Astrocyte (in vitro differentiated cells and primary cell): ENCODE results near the gene EBF4. TPM values are rescaled to one million over a fixed set of nuclear protein-coding genes. Genes with fewer than 3 reads are reported as not detected.

Experiments used
- DNase-seq: peaks from one replicate; pipeline ENCODE4 v3.0.0-alpha.2; 2010; ENCODE audit warnings: low read depth
- FAIRE-seq: peaks from 2 replicates; lab custom pipeline; 2011; peaks lifted over from hg19 to GRCh38; lab: Jason Lieb, UNC
- H2AFZ ChIP-seq: 2 replicates; pipeline ENCODE4 v1.6.0; 2012; ENCODE audit warnings: low read depth, low read length, inconsistent platforms
- H3K27ac ChIP-seq: 2 replicates; pipeline ENCODE4 v1.5.1; 2011; ENCODE audit warnings: low read depth, low read length, inconsistent platforms
- H3K27me3 ChIP-seq: 2 replicates; pipeline ENCODE4 v1.6.0; 2011; ENCODE audit warnings: low read length, inconsistent platforms; ENCODE audit not compliant: insufficient read depth
- H3K36me3 ChIP-seq: 2 replicates; pipeline ENCODE4 v1.5.1; 2011; ENCODE audit warnings: low read length, inconsistent platforms; ENCODE audit not compliant: insufficient read depth
- H3K4me1 ChIP-seq: 2 replicates; pipeline ENCODE4 v1.5.1; 2011; ENCODE audit warnings: low read length, inconsistent platforms; ENCODE audit not compliant: insufficient read depth
- H3K4me2 ChIP-seq: 2 replicates; pipeline ENCODE4 v1.6.0; 2012; ENCODE audit warnings: low read length, inconsistent platforms
- H3K4me3 ChIP-seq: 2 replicates; pipeline ENCODE4 v1.5.1; 2011; ENCODE audit warnings: low read depth, mild to moderate bottlenecking, low read length, inconsistent platforms; ENCODE audit not compliant: insufficient read depth
- H3K79me2 ChIP-seq: 2 replicates; pipeline ENCODE4 v1.6.0; 2012; ENCODE audit warnings: mild to moderate bottlenecking, low read length, inconsistent platforms; ENCODE audit not compliant: insufficient read depth
- H3K9ac ChIP-seq: 2 replicates; pipeline ENCODE4 v1.6.0; 2012; ENCODE audit warnings: mild to moderate bottlenecking, low read length, inconsistent platforms
- H3K9me3 ChIP-seq: 2 replicates; pipeline ENCODE4 v1.5.1; 2012; ENCODE audit warnings: low read depth, mild to moderate bottlenecking, low read length, inconsistent platforms; ENCODE audit not compliant: insufficient read depth
- H4K20me1 ChIP-seq: 2 replicates; pipeline ENCODE4 v1.6.0; 2012; ENCODE audit warnings: low read length, inconsistent platforms; ENCODE audit not compliant: insufficient read depth
- H3K27ac Mint-ChIP-seq: one replicate; pipeline ENCODE4 v1.8.0; 2021; ENCODE audit warnings: mild to moderate bottlenecking, mixed read lengths; ENCODE audit not compliant: unreplicated experiment
- H3K27me3 Mint-ChIP-seq: one replicate; pipeline ENCODE4 v1.8.0; 2021; ENCODE audit warnings: low read depth, mixed read lengths; ENCODE audit not compliant: unreplicated experiment
- H3K36me3 Mint-ChIP-seq: one replicate; pipeline ENCODE4 v1.8.0; 2021; ENCODE audit warnings: low read depth, mixed read lengths; ENCODE audit not compliant: unreplicated experiment
- H3K4me1 Mint-ChIP-seq: one replicate; pipeline ENCODE4 v1.8.0; 2021; ENCODE audit warnings: low read depth, mixed read lengths; ENCODE audit not compliant: unreplicated experiment
- H3K4me3 Mint-ChIP-seq: one replicate; pipeline ENCODE4 v1.8.0; 2021; ENCODE audit warnings: mild to moderate bottlenecking, moderate library complexity, mixed read lengths; ENCODE audit not compliant: unreplicated experiment
- H3K9me3 Mint-ChIP-seq: one replicate; pipeline ENCODE4 v1.8.0; 2021; ENCODE audit warnings: mild to moderate bottlenecking, mixed read lengths; ENCODE audit not compliant: unreplicated experiment
- EZH2 ChIP-seq: IDR thresholded peaks from 2 replicates; pipeline ENCODE4 v1.6.1; 2012; ENCODE audit warnings: mild to moderate bottlenecking, low read length, inconsistent platforms; ENCODE audit not compliant: insufficient read depth
- total RNA-seq: library from RNA; stranded (reverse); gene quantifications from 2 replicates; pipeline ENCODE4 v1.2.1, GENCODE V29; 2021
- TF ChIP-seq, protein P1 (sequence below): IDR thresholded peaks from 2 replicates; pipeline ENCODE4 v1.5.1; 2011; ENCODE audit warnings: low read depth, mild to moderate bottlenecking, inconsistent platforms, low read length, moderate library complexity; ENCODE audit not compliant: insufficient read depth

EBF4 gene
- total RNA-seq, 1 donor from 2014 or later, result 2.3 TPM

DNA sequence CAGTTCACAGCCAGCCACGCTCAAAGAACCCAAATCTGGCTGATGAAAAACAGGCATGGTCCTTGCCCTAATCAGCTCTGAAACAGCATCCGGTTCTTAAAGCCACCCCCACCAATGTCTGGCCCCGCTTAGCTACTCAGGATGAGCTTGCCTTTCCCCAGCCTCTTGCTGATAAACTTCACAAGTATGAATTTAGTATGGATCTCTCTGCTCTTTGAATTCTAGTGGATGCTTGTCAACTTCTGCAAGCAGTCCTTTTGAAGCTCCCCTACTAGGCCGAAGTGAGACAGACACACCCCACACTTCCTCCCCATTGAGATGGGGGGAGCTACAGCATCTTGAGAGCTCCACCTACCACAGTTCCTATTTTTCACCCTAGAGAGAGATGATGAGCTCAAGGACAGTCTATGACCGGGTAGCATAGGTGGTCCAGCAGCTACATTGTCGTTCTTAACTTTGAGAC lies 36.7 kb downstream of the EBF4 start:
- H3K36me3 Mint-ChIP-seq, result no peaks in the 10 kb centered on the region
- Histone ChIP-seq H3K36me3 (no peaks in the 10 kb centered on the region), H3K9ac (no peak overlapping the region), H3K27me3 (no peaks in the 10 kb centered on the region), H3K4me1 (no peaks in the 10 kb centered on the region), H3K27ac (no peak overlapping the region), H3K4me2 (no peak overlapping the region), H3K9me3 (peaks cover 2% of the 10 kb centered on the region), H3K79me2 (no peaks in the 10 kb centered on the region), H2AFZ (no peak overlapping the region), H3K4me3 (no peak overlapping the region), H4K20me1 (no peaks in the 10 kb centered on the region)
- H3K9me3 Mint-ChIP-seq, result peaks cover 9% of the 10 kb centered on the region
- DNase-seq (no peak), FAIRE-seq (no peak)
- TF ChIP-seq, protein P1, sequence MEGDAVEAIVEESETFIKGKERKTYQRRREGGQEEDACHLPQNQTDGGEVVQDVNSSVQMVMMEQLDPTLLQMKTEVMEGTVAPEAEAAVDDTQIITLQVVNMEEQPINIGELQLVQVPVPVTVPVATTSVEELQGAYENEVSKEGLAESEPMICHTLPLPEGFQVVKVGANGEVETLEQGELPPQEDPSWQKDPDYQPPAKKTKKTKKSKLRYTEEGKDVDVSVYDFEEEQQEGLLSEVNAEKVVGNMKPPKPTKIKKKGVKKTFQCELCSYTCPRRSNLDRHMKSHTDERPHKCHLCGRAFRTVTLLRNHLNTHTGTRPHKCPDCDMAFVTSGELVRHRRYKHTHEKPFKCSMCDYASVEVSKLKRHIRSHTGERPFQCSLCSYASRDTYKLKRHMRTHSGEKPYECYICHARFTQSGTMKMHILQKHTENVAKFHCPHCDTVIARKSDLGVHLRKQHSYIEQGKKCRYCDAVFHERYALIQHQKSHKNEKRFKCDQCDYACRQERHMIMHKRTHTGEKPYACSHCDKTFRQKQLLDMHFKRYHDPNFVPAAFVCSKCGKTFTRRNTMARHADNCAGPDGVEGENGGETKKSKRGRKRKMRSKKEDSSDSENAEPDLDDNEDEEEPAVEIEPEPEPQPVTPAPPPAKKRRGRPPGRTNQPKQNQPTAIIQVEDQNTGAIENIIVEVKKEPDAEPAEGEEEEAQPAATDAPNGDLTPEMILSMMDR, result no peak
- no peak for TF ChIP-seq EZH2
- no peaks in the 10 kb centered on the region for H3K4me1 Mint-ChIP-seq
- no peak overlapping the region for H3K27ac Mint-ChIP-seq
- peaks cover 27% of the 10 kb centered on the region for H3K27me3 Mint-ChIP-seq
- H3K4me3 Mint-ChIP-seq, result no peak overlapping the region

DNA sequence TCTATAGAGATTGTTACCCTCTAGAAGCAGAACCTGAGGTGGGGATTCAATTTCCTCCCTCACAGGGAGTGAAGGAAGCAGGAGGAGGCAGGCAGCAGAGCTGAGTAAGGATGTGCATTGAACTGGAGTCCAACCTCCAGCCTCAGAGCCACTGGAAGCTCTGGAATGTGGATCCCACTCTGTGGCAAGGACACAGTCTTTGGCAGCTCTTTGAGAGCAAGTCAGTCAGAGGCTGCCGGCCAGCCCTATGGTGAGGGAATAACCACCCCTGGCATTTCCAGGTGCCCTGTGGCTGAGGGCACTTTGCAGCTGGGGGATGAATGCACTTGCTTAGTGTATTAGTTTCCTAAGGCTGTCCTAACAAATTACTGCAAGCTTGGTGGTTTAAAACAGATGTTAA lies 37.2 kb downstream of the EBF4 start:
- TF ChIP-seq, protein P1, result no peak
- TF ChIP-seq EZH2, result no peak

DNA sequence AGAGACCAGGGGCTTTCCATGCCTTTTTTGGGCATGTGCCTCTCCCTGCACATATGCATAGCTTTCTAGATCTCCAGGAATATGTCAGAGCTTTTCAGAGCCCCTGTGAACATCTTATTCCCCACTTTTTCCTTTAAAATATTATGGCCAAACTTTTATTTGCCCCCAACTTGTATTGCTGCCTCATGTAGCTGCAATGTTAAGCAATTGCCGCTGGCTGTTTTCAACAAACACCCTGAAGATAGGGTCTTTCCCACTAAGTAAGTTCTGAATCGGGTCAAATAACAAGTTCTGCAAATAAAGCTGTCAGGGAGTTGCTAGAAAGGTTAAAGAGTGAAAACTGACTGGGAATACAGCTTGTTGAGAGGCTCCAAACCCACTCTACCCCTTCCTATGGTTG lies 42.3 kb downstream of the EBF4 start:
- Histone ChIP-seq H3K4me1 (no peaks in the 10 kb centered on the region), H3K4me2 (no peak overlapping the region), H3K27ac (no peak overlapping the region), H3K36me3 (no peaks in the 10 kb centered on the region), H4K20me1 (no peaks in the 10 kb centered on the region), H3K9ac (no peak overlapping the region), H3K9me3 (peaks cover 2% of the 10 kb centered on the region), H3K27me3 (peaks cover 5% of the 10 kb centered on the region), H3K4me3 (no peak overlapping the region), H2AFZ (no peak overlapping the region), H3K79me2 (no peaks in the 10 kb centered on the region)
- peaks cover 13% of the 10 kb centered on the region for H3K9me3 Mint-ChIP-seq
- H3K27me3 Mint-ChIP-seq, result peaks cover 32% of the 10 kb centered on the region
- H3K36me3 Mint-ChIP-seq, result peaks cover 2% of the 10 kb centered on the region
- no peak overlapping the region for H3K4me3 Mint-ChIP-seq
- H3K27ac Mint-ChIP-seq, result no peak overlapping the region
- FAIRE-seq (no peak), DNase-seq (no peak)
- no peaks in the 10 kb centered on the region for H3K4me1 Mint-ChIP-seq
- TF ChIP-seq, protein P1, result no peak
- no peak for TF ChIP-seq EZH2

More for the DNA sequence above, 37.2 kb downstream of the EBF4 start:
- Histone ChIP-seq H2AFZ (no peak overlapping the region), H3K4me2 (no peak overlapping the region), H3K9me3 (peaks cover 2% of the 10 kb centered on the region), H3K27me3 (no peaks in the 10 kb centered on the region), H3K79me2 (no peaks in the 10 kb centered on the region), H3K27ac (no peak overlapping the region), H4K20me1 (no peaks in the 10 kb centered on the region), H3K4me3 (no peak overlapping the region), H3K36me3 (no peaks in the 10 kb centered on the region), H3K4me1 (no peaks in the 10 kb centered on the region), H3K9ac (no peak overlapping the region)
- FAIRE-seq (no peak), DNase-seq (peak; percentile 14)
- Mint-ChIP-seq H3K9me3 (peaks cover 13% of the 10 kb centered on the region), H3K36me3 (peaks cover 1% of the 10 kb centered on the region), H3K27me3 (peaks cover 27% of the 10 kb centered on the region), H3K4me1 (no peaks in the 10 kb centered on the region), H3K27ac (no peak overlapping the region), H3K4me3 (no peak overlapping the region)
